ENCODE data around the gene IQCM. TPM values are rescaled to one million over a fixed set of nuclear protein-coding genes. Genes with fewer than 3 reads are reported as not detected.

IQCM gene
- total and polyA plus RNA-seq, 3 donors from 2014 or later, result 6.5 to 10.7 (median 7.4) TPM

DNA sequence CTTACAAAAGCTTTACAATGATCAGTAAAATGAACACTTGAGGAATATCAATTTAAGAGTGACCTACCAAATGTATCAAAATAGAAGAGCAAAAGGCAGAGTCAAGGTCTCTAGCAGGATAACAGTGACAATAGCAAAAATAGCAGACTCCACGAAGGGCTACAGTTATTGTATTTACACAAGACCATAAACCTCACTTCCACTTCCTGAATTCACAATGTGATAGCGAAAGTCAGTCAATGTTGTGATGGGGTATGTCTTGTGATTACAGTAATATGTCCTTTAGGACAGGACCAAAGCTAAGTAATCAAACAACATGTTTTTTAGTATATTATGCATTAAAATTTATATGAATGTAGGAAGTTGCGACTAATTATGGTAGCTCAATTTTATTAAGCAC is 139.6 kb downstream of the IQCM start:
- intact Hi-C loops (cut with DNase I; ENCODE audit: low total_unique reads), result no loop called here
- no peak for DNase-seq
- 72 to 76% methylated on average over 3 of the region's 3 CpGs for whole genome bisulfite sequencing, 2 donors

DNA sequence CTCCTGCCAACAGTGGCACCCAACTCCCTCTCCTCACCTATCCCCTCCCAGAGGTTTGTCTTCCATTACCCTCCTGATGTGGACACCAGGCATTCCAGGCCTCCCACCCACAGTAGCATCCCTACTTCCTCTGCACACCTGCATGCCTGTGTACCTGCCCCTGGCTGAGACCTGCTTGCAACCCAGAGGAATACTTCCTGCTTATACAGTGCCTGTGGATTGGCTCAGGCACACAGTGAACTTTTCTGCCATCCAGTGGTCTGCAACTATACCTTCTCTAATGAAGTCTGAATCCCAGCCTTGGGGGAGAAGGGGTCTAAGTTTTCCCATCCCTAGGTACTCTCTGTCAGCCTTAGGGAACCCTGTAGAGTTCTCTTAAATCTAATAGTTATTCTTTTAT is 169.9 kb downstream of the IQCM start:
- TF ChIP-seq POLR2A (IDR thresholded peaks at IDR 0.05), result no peak
- TF ChIP-seq, protein P1, sequence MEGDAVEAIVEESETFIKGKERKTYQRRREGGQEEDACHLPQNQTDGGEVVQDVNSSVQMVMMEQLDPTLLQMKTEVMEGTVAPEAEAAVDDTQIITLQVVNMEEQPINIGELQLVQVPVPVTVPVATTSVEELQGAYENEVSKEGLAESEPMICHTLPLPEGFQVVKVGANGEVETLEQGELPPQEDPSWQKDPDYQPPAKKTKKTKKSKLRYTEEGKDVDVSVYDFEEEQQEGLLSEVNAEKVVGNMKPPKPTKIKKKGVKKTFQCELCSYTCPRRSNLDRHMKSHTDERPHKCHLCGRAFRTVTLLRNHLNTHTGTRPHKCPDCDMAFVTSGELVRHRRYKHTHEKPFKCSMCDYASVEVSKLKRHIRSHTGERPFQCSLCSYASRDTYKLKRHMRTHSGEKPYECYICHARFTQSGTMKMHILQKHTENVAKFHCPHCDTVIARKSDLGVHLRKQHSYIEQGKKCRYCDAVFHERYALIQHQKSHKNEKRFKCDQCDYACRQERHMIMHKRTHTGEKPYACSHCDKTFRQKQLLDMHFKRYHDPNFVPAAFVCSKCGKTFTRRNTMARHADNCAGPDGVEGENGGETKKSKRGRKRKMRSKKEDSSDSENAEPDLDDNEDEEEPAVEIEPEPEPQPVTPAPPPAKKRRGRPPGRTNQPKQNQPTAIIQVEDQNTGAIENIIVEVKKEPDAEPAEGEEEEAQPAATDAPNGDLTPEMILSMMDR (IDR thresholded peaks at IDR 0.05), result no peak
- Histone ChIP-seq H3K27me3 (no peaks in the 10 kb centered on the region), H3K36me3 (ENCODE audit: low read depth, missing control alignments) (no peaks in the 10 kb centered on the region), H3K9me3 (no peaks in the 10 kb centered on the region), H3K4me1 (no peaks in the 10 kb centered on the region), H3K27ac (no peak overlapping the region), H3K4me3 (no peak overlapping the region)
- intact Hi-C loops (cut with DNase I; ENCODE audit: low total_unique reads), result no loop called here
- no peak for DNase-seq

More for the DNA sequence above, 139.6 kb downstream of the IQCM start:
- no peaks in the 10 kb centered on the region for H3K9me3 ChIP-seq
- no peak for TF ChIP-seq POLR2A (IDR thresholded peaks at IDR 0.05)
- TF ChIP-seq, protein P1 (IDR thresholded peaks at IDR 0.05), result no peak
- H3K27ac ChIP-seq, result no peak overlapping the region
- H3K36me3 ChIP-seq (ENCODE audit: low read depth, missing control alignments), result no peaks in the 10 kb centered on the region
- H3K4me1 ChIP-seq, result no peaks in the 10 kb centered on the region
- no peaks in the 10 kb centered on the region for H3K27me3 ChIP-seq
- no peak overlapping the region for H3K4me3 ChIP-seq

DNA sequence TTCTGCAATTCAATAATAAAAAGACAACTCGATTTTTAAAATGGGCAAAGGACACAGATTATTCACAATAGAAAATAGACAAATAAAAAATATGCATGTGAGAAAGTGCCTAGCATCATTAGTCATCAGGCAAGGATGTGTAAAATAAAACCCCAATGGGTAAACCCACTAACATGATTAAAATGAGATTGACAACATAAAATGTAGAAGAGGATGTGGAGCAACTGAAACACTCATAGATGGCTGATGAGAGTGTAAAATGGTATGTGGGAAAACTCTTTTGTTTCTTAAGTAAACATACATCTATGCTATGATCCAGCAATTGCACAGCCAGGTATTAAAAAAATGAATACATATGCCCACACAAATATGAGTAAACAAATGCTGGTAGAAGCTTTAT is 177.6 kb downstream of the IQCM start:
- TF ChIP-seq, protein P1 (IDR thresholded peaks at IDR 0.05), result no peak
- no peak for TF ChIP-seq POLR2A (IDR thresholded peaks at IDR 0.05)
- 67 to 71% methylated on average over 1 of the region's 1 CpG for WGBS, 2 donors
- no peaks in the 10 kb centered on the region for H3K9me3 ChIP-seq
- H3K4me3 ChIP-seq, result no peak overlapping the region
- H3K27ac ChIP-seq, result no peak overlapping the region
- no peaks in the 10 kb centered on the region for H3K36me3 ChIP-seq (ENCODE audit: low read depth, missing control alignments)
- DNase-seq, result no peak
- H3K4me1 ChIP-seq, result no peaks in the 10 kb centered on the region
- H3K27me3 ChIP-seq, result no peaks in the 10 kb centered on the region
- intact Hi-C loops (cut with DNase I; ENCODE audit: low total_unique reads), result no loop called here

DNA sequence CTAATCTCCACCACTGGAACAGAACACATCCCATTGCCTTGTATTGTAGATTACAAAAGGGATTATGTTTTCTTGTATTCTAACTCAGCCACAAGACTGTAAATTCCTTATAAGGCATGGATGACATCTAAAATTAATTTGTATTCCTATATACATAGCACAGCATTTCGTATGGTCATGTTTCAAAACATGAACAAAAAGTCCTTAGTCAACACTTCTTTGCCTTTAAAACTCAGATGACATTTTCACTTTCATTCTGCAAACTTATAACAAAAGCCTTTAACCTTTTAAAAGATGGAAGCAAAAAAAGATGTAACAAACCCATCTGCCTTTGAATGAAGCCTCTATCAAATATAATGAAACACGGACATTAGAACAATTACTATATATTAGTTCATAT is 181.3 kb downstream of the IQCM start:
- Histone ChIP-seq H3K9me3 (no peaks in the 10 kb centered on the region), H3K27me3 (no peaks in the 10 kb centered on the region), H3K4me3 (no peak overlapping the region), H3K27ac (no peak overlapping the region), H3K4me1 (no peaks in the 10 kb centered on the region), H3K36me3 (ENCODE audit: low read depth, missing control alignments) (no peaks in the 10 kb centered on the region)
- 80 to 87% methylated on average over 2 of the region's 2 CpGs for WGBS, 2 donors
- intact Hi-C loops (cut with DNase I; ENCODE audit: low total_unique reads), result no loop called here
- no peak for DNase-seq
- TF ChIP-seq POLR2A (IDR thresholded peaks at IDR 0.05), result no peak
- TF ChIP-seq, protein P1 (IDR thresholded peaks at IDR 0.05), result no peak

DNA sequence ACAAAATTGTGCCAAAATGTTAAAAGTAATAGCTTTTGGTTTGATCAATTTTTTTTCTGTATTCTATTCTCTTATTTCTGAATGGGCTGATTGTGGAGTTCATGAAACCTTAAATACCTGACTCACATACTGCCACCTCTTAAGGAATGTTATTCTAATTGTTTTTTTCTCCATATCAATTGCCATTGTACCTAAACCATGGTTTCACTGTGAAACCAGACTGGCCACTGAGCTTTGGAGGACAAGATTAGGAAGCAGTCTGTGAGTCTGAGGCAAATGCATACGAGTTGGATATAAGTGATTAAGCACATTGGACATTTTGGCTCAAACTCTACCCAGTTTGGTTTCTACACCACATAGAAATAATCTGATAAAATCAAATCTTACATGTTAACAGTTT is 184.0 kb downstream of the IQCM start:
- Histone ChIP-seq H3K36me3 (ENCODE audit: low read depth, missing control alignments) (no peaks in the 10 kb centered on the region), H3K4me1 (no peaks in the 10 kb centered on the region), H3K4me3 (no peak overlapping the region), H3K27ac (no peak overlapping the region), H3K9me3 (no peaks in the 10 kb centered on the region), H3K27me3 (no peaks in the 10 kb centered on the region)
- intact Hi-C loops (cut with DNase I; ENCODE audit: low total_unique reads), result no loop called here
- WGBS, 2 donors, result 55 to 57% methylated on average over 1 of the region's 1 CpG
- no peak for DNase-seq
- no peak for TF ChIP-seq POLR2A (IDR thresholded peaks at IDR 0.05)
- TF ChIP-seq, protein P1 (IDR thresholded peaks at IDR 0.05), result no peak
